GM12878 (cell line): Measurements from ENCODE around the gene QRFP.

Experiments used
- BCL11A ChIP-seq: IDR thresholded peaks from 2 replicates; pipeline ENCODE4 v1.6.1; 2011; ENCODE audit warnings: low read depth, low read length
- BCL3 ChIP-seq: IDR thresholded peaks from 2 replicates; pipeline ENCODE4 v1.6.1; 2011; ENCODE audit warnings: borderline replicate concordance, low read depth, mild to moderate bottlenecking, moderate library complexity, low read length; ENCODE audit not compliant: insufficient read depth, poor library complexity, severe bottlenecking
- BHLHE40 ChIP-seq, 2 experiments: fragments of 450-650 bp in 1 of 2; IDR thresholded peaks; 2 replicates each; pipeline ENCODE4 v1.6.1; 2011 to 2017; ENCODE audit warnings: low read depth in 2 of 2, borderline replicate concordance in 1 of 2, improper control_type of control experiment in 1 of 2, low read length in 1 of 2, mild to moderate bottlenecking in 1 of 2
- CEBPB ChIP-seq, 2 experiments: fragments of 150-350 bp in 1 of 2; IDR thresholded peaks; 2 replicates each; pipeline ENCODE4 v1.6.1; 2012 to 2014; ENCODE audit warnings: low read depth in 2 of 2, low read length in 2 of 2, borderline replicate concordance in 1 of 2, inconsistent platforms in 1 of 2
- CEBPZ ChIP-seq: fragments of 150-350 bp; IDR thresholded peaks from 2 replicates; pipeline ENCODE4 v1.6.1; 2016; ENCODE audit warnings: low read depth, low read length
- EZH2 ChIP-seq: IDR thresholded peaks from 2 replicates; pipeline ENCODE4 v1.6.1; 2012; ENCODE audit warnings: low read depth, mild to moderate bottlenecking, control low read depth, inconsistent platforms, low read length, borderline replicate concordance; ENCODE audit not compliant: control insufficient read depth
- JUND ChIP-seq: IDR thresholded peaks from 2 replicates; pipeline ENCODE4 v1.6.1; 2012; ENCODE audit warnings: low read depth, mild to moderate bottlenecking, low read length, improper control_type of control experiment, moderate library complexity
- MAX ChIP-seq: IDR thresholded peaks from 2 replicates; pipeline ENCODE4 v1.6.1; 2012; ENCODE audit warnings: low read depth, low read length, improper control_type of control experiment
- NR2C2 ChIP-seq: IDR thresholded peaks from 2 replicates; pipeline ENCODE4 v1.6.1; 2011; ENCODE audit warnings: borderline replicate concordance, low read depth; ENCODE audit not compliant: control insufficient read depth, insufficient read length
- REST ChIP-seq: IDR thresholded peaks from 2 replicates; pipeline ENCODE4 v1.6.1; 2012; ENCODE audit warnings: mild to moderate bottlenecking, low read depth, low read length
- SMAD1 ChIP-seq: fragments of 450-650 bp; IDR thresholded peaks from 2 replicates; pipeline ENCODE4 v1.6.1; 2018; ENCODE audit warnings: mild to moderate bottlenecking, low read depth; ENCODE audit not compliant: partially characterized antibody
- ZNF274 ChIP-seq: IDR thresholded peaks from one replicate; pipeline ENCODE4 v1.8.0; 2011; ENCODE audit not compliant: insufficient read length, insufficient read depth

GRCh38 chr9:130869250-130869649, 27.4 kb downstream of the QRFP start:
- TF ChIP-seq REST (no peak), ZNF274 (no peak), NR2C2 (no peak), EZH2 (no peak), MAX (no peak), BCL3 (no peak), JUND (no peak), BHLHE40 (IDR thresholded peaks at IDR 0.05; ENCODE audit: borderline replicate concordance in 1 of 2, low read depth in 2 of 2, low read length in 1 of 2) (no peak), SMAD1 (no peak), CEBPZ (no peak), CEBPB (IDR thresholded peaks at IDR 0.05; ENCODE audit: borderline replicate concordance in 1 of 2, low read depth in 2 of 2, low read length in 2 of 2) (no peak), BCL11A (no peak)
